C4-2B (cell line): ENCODE data around the gene COTL1.

Experiments used
- H3K27ac ChIP-seq: fragments of 450-650 bp; 2 replicates; pipeline ENCODE4 v1.5.1; 2017
- ZFX ChIP-seq: fragments of 450-650 bp; IDR thresholded peaks from 2 replicates; pipeline ENCODE4 v1.6.1; 2017
- TF ChIP-seq, protein P1 (sequence below): fragments of 450-650 bp; conservative IDR thresholded peaks from 2 replicates; pipeline ENCODE4 v1.5.1; 2017; ENCODE audit warnings: mild to moderate bottlenecking

Gene COTL1

DNA sequence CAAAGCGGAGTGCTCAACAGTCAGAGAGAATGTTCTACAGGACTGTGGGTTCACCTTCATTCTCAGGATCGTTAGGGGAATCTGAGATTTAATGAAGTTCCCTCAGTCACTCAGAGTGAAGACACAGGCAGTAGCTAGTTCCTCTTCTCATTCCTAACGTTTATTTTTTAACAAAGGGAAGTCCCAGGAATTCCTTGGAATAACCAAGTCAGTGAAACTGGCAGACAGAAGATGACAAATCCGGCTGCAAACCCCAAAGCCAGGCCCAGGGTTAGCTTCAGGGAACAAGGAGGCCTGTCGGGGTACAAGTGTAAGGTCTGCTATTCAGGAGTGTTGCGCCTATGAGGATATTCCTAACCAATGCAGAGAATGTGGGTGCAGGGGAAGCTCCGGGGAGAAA lies 42.0 kb downstream of the COTL1 start:
- TF ChIP-seq ZFX = no peak
- TF ChIP-seq, protein P1, sequence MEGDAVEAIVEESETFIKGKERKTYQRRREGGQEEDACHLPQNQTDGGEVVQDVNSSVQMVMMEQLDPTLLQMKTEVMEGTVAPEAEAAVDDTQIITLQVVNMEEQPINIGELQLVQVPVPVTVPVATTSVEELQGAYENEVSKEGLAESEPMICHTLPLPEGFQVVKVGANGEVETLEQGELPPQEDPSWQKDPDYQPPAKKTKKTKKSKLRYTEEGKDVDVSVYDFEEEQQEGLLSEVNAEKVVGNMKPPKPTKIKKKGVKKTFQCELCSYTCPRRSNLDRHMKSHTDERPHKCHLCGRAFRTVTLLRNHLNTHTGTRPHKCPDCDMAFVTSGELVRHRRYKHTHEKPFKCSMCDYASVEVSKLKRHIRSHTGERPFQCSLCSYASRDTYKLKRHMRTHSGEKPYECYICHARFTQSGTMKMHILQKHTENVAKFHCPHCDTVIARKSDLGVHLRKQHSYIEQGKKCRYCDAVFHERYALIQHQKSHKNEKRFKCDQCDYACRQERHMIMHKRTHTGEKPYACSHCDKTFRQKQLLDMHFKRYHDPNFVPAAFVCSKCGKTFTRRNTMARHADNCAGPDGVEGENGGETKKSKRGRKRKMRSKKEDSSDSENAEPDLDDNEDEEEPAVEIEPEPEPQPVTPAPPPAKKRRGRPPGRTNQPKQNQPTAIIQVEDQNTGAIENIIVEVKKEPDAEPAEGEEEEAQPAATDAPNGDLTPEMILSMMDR = no peak
- H3K27ac ChIP-seq = no peak overlapping the region

DNA sequence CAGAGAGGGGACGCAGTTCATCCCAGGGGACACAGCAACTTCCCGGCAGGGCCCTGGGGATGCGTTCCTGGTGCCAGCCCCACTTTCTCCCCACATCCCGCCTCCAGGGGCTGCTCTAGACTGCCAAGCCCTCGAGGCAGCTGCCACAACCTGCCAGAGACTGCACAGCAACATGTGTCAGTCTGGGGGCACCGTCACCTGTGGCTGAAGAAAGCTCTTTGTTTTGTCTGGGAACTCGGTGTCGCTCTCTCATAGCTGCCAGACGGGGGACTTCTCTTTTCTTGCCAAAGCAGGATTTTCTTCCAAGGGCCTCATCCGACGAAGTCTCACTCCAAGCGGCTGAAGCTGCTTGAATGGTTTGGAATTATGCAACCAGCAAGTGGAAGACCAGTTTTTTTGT lies 43.7 kb downstream of the COTL1 start:
- TF ChIP-seq, protein P1 = no peak
- TF ChIP-seq ZFX = no peak

DNA sequence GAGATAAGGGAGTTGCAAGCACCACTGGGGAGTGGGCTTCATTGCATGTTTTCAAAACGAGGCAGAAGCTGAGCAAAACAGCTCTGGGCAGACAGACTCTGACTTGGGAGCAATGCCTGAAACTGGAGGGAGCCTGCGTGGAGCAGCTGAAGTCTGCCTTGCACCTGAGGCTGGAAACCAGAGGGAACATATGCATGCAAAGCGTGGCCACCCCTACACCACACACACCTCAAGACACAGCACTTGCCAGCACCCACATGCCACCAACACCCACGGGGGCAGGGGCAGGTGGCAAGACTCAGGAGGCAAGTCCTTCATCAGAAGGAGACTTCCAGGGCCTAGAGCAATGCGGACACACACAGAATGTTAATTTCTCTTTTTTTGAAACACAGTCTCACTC lies 45.8 kb downstream of the COTL1 start:
- no peak overlapping the region for H3K27ac ChIP-seq
- TF ChIP-seq, protein P1 = no peak
- no peak for TF ChIP-seq ZFX

More for the DNA sequence above, 43.7 kb downstream of the COTL1 start:
- no peak overlapping the region for H3K27ac ChIP-seq

DNA sequence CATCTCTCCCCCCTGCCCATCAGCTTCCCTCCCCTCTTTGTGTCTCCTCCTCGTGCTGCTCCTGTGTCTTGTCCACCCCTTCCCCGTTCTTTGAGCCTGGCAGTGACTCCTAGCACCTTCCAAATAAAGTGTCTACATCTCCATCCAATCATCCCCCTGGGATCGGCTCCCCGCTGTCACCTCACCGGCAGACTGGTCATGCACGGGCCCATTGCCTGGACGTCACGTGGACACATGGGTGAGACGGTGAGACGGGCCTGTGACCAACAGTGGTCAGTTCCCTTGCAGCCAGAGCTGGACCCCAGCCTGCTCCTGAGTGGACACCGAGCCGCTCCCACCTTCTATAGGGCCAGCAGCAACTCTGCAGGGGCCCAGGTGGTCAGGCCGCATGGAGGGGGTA lies 46.4 kb downstream of the COTL1 start:
- TF ChIP-seq, protein P1 = no peak
- no peak for TF ChIP-seq ZFX
- no peak overlapping the region for H3K27ac ChIP-seq

DNA sequence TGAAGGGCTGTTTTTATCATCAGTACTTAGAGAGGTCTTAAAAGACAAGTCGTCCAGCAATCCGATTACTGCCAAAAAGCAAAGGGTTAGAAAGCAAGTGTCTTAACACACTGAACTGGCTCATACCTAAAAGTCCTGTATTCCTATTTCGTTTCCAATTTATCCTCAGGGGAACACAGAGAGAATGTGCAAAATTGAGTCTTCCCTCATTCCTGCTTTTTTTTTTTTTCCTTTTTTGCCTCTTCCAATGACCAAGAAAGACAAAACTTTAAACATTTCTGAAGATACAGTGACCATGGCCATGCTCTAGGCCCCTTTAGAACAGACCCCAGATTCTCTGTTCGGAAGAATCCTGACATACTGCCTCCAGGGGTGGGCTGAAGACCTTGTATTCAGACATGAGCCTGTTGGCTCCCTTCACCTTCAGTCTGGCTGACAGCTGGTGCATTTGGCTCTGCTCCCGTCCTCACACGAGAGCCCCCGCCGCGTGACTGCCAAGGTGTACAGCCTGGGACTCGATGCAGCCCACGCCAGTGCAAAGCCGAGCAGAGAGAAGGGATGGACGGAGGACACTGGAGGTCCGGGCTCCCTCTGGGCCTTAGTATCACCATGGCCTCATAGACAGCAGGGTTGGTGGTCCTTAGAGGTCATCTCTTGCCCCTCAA lies 47.0 kb downstream of the COTL1 start:
- TF ChIP-seq, protein P1 = no peak
- TF ChIP-seq ZFX = no peak
- H3K27ac ChIP-seq = no peak overlapping the region

DNA sequence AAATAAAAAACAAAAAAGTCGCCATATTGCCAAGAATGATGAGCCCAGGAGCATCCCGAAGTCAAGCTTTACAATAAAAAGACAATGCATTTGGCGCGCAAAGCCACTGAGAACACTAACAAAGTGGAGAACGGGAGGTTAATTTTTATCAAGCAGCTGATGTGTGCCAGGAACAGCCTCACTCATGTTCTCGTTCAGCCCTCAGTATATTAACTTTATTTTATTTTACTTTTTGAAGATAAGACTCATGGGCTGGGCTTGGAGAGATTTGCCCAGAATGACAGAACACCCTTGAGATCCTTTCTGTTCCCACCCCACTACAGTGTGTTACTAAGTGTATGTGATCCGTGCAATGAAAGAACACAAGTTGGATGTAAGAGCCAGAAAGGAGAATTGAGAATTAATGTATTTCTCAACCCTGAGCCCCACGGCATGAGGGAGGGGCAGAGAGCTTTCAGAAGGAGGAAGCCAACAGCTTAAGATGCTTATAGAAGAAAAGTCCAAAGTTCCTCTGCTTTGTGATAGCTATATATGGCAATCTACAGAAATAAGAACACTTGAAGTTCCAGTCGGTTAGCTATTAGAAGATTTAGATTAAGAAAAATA lies 48.4 kb downstream of the COTL1 start:
- H3K27ac ChIP-seq = no peak overlapping the region
- TF ChIP-seq, protein P1 = no peak
- TF ChIP-seq ZFX = no peak

DNA sequence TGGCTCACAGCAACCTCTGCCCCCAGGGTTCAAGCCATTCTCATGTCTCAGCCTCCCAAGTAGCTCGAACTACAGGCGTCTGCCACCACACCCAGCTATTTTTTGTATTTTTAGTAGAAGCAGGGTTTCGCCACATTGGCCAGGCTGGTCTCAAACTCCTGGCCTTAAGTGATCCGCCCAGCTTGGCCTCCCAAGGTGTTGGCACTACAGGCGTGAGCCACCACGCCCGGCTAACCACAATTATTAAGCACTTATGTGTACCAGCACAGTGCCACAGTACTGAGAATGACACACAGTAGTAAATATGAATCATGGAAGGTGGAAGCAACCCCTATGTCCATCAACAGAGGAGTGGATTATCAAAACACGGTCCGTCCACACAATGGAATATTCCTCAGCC lies 49.8 kb downstream of the COTL1 start:
- no peak for TF ChIP-seq ZFX
- TF ChIP-seq, protein P1 = no peak
- H3K27ac ChIP-seq = no peak overlapping the region
